GM19395 (cell line): ENCODE data around the gene TMEM147.

Source experiments
- ATAC-seq: cut with Tn5 transposase; IDR thresholded peaks from one replicate; pipeline ENCODE4 v1.9.1; 2021; ENCODE audit warnings: mild to moderate bottlenecking, moderate library complexity; ENCODE audit not compliant: unreplicated experiment

TMEM147 gene

GRCh38 chr19:35545001-35545854 is at the start of gene TMEM147:
TSS of gene TMEM147 (plus strand) at chr19:35545626. CDS start at chr19:35545740, 114 bp downstream.
- peak; percentile 73 for ATAC-seq

GRCh38 chr19:35497406-35497805 is 48.0 kb upstream of the TMEM147 start:
- no peak for ATAC-seq

GRCh38 chr19:35498220-35498619 is 47.2 kb upstream of the TMEM147 start:
- no peak for ATAC-seq

GRCh38 chr19:35498984-35499527 is 46.4 kb upstream of the TMEM147 start:
- no peak for ATAC-seq

GRCh38 chr19:35500611-35501010 is 44.8 kb upstream of the TMEM147 start:
- ATAC-seq = no peak

- ATAC-seq = no peak
Observed at GRCh38 chr19:35501684-35502083, 43.7 kb upstream of the TMEM147 start.

- ATAC-seq = no peak
Observed at GRCh38 chr19:35502751-35503150, 42.7 kb upstream of the TMEM147 start.

GRCh38 chr19:35506011-35506410 is 39.4 kb upstream of the TMEM147 start:
- ATAC-seq = no peak

- no peak for ATAC-seq
Observed at GRCh38 chr19:35507561-35507960, 37.9 kb upstream of the TMEM147 start.

- ATAC-seq = no peak
Observed at GRCh38 chr19:35508129-35508528, 37.3 kb upstream of the TMEM147 start.

GRCh38 chr19:35509018-35509652 is 36.3 kb upstream of the TMEM147 start:
- ATAC-seq = no peak

GRCh38 chr19:35509861-35510625 is 35.4 kb upstream of the TMEM147 start:
- ATAC-seq = no peak

- ATAC-seq = no peak
Observed at GRCh38 chr19:35510626-35510964, 34.8 kb upstream of the TMEM147 start.

GRCh38 chr19:35511337-35511736 is 34.1 kb upstream of the TMEM147 start:
- no peak for ATAC-seq

- ATAC-seq = no peak
Observed at GRCh38 chr19:35512831-35513627, 32.4 kb upstream of the TMEM147 start.

GRCh38 chr19:35513628-35514281 is 31.7 kb upstream of the TMEM147 start, which contains the start of gene DMKN:
TSS of gene DMKN (minus strand) at chr19:35513649. CDS start at chr19:35513475, 174 bp downstream.
- no peak for ATAC-seq

GRCh38 chr19:35514282-35514809 is 31.1 kb upstream of the TMEM147 start:
- no peak for ATAC-seq

GRCh38 chr19:35516310-35516709 is 29.1 kb upstream of the TMEM147 start:
- ATAC-seq = no peak

- no peak for ATAC-seq
Observed at GRCh38 chr19:35517342-35517741, 28.1 kb upstream of the TMEM147 start.

GRCh38 chr19:35518313-35518712 is 27.1 kb upstream of the TMEM147 start:
- ATAC-seq = no peak
